ENCODE measurements around the gene LARP1.
"Not testable (repeated sequence)": the region's sequence is repeated elsewhere in the genome, so short reads cannot be mapped to it uniquely, and the experiment has no call there.

Gene LARP1

GRCh38 chr5:154831451-154831850 is 76.3 kb downstream of the LARP1 start:
- no peak for DNase-seq

- DNase-seq, result not testable (repeated sequence)
These were observed 77.6 kb downstream of the LARP1 start for GRCh38 chr5:154832804-154833203.

- no peak for DNase-seq
These were observed 78.9 kb downstream of the LARP1 start for GRCh38 chr5:154834053-154834452.

- not testable (repeated sequence) for DNase-seq
These were observed 80.5 kb downstream of the LARP1 start for GRCh38 chr5:154835701-154836052.

DNA sequence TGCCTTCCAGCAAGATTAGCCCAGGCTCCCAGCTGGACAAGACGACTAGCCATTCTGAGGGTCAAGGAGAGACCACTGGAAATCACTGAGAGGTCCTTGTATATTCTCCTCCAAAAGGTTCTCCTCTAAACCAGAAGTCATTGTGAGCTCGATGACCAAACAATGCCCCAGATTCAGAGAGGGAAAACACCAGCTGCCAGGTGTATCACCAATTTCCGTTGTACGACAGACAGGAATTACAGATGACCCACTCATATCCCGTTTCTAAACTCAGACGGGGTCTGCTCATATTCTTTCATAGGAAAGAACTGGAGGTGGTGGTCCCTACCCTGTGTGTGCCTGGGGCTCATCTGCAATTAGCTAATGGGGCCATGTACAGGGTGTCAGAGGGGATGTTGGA is 81.0 kb downstream of the LARP1 start:
- no peak for DNase-seq

DNA sequence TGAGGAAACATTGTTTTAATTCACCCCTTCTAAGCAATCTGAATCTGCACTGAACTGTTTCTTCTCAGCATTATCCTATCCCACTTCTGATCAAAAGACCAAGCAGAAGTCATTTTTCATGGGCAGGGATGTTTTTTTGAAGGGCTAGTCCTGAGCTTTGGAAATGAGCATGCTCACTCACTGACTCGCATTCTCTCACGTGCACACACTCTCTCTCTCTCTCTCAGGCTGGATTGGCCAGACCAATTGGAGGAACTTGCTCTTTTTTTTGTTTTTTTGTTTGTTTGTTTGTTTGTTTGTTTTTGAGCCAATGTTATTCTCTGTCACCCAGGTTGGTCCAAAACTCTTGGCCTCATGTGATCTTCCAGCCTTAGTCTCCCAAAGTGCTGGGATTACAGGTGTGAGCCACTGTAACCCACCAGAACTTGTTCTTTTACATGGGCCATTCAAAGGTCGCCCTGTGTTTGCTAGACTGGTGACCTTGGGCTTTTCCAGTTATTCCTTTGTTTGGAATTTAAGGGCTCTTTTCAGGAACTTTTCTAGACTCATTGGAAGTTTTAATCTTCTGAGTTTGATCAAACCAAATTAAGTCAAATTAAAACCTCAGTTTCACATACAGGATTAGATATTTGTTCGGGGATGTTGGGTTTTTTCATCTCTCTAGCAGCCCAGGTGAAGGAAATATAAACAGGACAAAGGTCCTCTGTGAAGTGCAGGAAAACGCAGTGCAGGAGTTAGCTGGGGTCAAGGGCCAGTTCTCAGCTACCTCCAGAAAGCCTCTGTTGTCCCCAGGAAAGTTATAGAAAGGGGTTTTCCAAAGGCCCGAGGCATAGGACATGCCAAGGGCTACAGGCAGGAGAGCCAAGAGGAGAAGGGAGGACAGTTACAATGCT is 82.1 kb downstream of the LARP1 start:
- no peak for DNase-seq

- DNase-seq, result no peak
These were observed 85.5 kb downstream of the LARP1 start for GRCh38 chr5:154840435-154841272.

GRCh38 chr5:154841273-154841661 is 86.1 kb downstream of the LARP1 start:
- DNase-seq, result no peak

- DNase-seq, result no peak
These were observed 87.7 kb downstream of the LARP1 start for GRCh38 chr5:154842689-154843530.

- DNase-seq, result no peak
These were observed 89.6 kb downstream of the LARP1 start for GRCh38 chr5:154844809-154845208.

- no peak for DNase-seq
These were observed 94.1 kb downstream of the LARP1 start for GRCh38 chr5:154849264-154849785.

DNA sequence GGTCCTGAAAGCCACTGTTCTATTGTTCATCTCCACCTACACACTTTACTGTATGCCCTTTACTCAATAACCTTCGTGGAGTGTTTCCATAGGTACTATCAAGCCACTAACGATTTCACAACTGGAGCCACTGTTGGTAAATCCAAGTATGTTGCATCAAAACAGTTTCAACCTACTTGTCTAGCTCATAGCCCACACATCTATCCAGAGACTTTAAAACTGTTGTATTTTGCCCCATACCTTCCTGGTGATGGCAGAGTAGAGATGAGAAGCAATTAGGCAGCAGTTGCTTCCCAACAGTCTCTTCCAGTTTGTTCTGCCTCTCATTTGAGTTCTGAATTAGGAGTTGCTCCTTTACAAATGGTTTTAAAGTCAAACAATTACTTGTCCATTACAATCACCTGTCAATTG is 94.6 kb downstream of the LARP1 start:
- DNase-seq, result no peak

GRCh38 chr5:154850255-154851062 is 95.3 kb downstream of the LARP1 start, which contains the start of gene FAXDC2:
Gene FAXDC2, minus strand, starts transcription at chr5:154850603. Its CDS starts 12,425 bp downstream, at chr5:154838178.
- no peak for DNase-seq

- DNase-seq, result no peak
These were observed 96.2 kb downstream of the LARP1 start for GRCh38 chr5:154851351-154851750.

- peak; percentile 94 for DNase-seq
These were observed 102.5 kb downstream of the LARP1 start for GRCh38 chr5:154857530-154858296.

GRCh38 chr5:154858297-154858971 is 103.3 kb downstream of the LARP1 start, which contains the start of gene CNOT8:
Gene CNOT8, plus strand, starts transcription at chr5:154858627. Its CDS starts 4,652 bp downstream, at chr5:154863279.
- peak; percentile 96 for DNase-seq

GRCh38 chr5:154858972-154859871 is 104.0 kb downstream of the LARP1 start:
- DNase-seq, result no peak

GRCh38 chr5:154860123-154860522 is 104.9 kb downstream of the LARP1 start:
- DNase-seq, result peak; percentile 37

- no peak for DNase-seq
These were observed 105.6 kb downstream of the LARP1 start for GRCh38 chr5:154860765-154861164.
